GM04504 (cell line): ENCODE measurements around the gene KIAA1614.

Experiments used
- DNase-seq: peaks from one replicate; pipeline ENCODE4 v3.0.0-alpha.2; 2012; ENCODE audit warnings: low read depth

KIAA1614 gene

DNA sequence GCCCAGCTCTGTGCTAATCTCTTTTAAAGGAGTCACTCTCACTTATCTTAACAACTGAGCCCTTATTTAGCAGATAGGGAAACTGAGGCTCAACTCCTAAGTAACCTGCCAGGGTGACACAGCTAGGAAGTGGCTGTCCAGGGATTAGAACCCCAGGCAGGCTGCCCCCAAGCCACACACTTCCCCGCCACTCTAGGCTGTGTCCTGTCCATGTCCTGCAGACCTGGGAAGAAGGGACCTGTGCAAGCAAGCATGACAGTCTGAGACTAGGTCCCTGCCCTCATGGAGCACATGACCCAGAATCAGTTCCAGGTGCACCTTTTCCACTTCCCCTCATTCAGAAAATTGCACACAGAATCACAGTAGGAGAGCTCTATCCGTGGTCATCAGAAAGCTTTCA, 12.2 kb downstream of the KIAA1614 start:
- DNase-seq = no peak

DNA sequence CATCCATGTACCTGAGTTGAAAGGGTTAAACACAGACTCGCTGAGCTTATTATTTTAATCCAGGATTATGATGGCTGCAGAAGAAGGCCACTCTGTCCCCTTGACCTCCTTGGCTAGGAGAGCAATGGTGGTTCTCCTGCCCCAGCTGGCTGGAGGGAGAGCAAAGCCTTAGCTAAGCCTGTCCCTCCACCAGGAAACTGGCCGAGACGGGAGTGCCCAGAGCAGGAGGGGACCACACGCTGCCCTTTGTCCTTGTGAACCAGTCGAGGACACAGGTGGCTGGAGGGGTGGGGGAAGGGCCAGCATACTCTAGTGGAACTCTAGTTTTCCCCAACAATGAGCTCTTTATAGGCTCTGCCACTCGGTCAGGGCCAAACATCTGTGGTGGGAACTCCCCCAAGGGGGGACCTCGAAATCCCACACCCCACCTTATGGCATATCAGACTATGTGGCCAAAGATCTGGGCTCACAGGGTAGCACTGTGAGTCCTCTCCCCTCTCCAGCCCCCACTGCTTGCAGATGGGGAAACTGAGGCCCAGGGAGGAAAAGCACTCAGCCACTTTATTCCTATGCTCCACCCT, 12.9 kb downstream of the KIAA1614 start:
- DNase-seq = no peak

DNA sequence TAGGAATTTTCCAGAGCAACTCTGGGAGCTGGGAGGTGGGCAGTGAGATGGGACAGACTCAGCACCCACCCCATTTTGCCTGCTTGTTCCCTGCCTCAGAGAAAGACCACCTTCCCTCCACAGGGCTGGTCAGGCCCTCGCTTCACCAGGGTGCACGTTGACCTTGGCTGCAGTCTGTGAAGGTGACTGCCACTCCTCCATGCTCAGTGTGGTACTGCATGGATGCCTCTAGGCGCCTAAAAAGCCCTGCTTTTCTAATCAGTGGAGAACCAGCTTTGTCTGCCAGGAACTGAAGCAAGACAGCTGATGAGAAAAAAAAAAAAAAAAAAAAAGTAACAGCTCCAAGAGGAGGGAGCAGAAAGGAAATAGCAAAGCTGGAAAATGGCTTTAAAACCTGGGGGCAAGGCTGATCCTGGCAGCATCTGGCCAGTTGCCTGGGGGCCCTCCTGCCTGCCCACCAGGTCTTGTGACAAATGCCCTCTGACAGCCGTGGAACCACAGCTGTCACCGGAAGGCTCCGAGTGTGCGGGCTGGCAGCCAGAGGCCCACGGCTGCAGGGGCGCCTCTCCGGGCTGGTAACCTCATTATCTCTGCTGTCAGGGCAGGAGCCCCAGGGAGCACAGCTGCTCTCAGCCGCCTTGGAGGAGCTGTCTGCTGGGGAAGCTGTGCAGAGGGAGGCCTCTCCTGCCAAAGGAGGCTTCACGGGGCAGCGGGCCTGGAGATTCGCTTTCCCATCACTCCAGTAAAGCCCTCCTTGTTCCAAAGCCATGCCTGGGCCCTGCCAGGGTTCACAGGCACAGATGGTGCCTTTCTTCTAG, 13.7 kb downstream of the KIAA1614 start:
- no peak for DNase-seq

DNA sequence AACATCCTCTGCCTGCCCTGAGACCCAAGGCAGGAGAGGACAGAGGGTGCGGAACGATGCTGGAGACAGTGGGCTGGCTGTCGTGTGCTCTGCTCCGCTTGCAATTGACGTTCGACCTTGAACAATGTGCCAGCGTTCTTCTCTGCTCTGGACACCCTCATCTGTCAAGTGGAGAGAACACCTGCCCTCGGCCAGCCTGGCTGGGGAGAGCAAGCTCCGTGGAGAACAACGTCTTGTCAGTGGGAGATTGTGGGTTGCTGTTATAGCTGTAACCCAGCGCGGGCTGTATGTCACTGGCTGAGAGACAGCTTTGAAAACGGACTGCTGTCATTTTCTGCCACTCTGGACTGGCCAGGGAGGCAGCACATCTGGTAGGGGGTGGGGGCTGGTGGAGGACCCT, 14.7 kb downstream of the KIAA1614 start:
- no peak for DNase-seq

DNA sequence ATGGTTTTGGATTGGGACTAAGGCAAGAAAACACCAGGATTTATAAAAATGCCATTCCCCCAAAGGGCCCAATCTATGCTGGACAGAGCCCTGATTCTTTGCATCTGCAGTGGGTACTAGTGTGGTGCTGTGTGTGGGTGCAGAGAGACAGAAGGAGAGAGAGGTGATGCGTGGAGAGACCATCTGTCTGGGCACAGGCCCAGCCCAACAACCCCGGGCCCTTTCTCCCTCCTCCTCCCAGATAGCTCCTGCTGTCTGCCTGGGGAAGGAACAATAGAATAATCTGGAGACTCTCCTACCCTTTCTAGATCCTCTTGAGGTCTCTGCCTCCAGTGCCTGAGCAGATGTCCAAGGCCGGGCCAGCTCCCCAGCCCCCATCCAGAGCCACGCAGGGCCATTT, 15.1 kb downstream of the KIAA1614 start:
- no peak for DNase-seq

DNA sequence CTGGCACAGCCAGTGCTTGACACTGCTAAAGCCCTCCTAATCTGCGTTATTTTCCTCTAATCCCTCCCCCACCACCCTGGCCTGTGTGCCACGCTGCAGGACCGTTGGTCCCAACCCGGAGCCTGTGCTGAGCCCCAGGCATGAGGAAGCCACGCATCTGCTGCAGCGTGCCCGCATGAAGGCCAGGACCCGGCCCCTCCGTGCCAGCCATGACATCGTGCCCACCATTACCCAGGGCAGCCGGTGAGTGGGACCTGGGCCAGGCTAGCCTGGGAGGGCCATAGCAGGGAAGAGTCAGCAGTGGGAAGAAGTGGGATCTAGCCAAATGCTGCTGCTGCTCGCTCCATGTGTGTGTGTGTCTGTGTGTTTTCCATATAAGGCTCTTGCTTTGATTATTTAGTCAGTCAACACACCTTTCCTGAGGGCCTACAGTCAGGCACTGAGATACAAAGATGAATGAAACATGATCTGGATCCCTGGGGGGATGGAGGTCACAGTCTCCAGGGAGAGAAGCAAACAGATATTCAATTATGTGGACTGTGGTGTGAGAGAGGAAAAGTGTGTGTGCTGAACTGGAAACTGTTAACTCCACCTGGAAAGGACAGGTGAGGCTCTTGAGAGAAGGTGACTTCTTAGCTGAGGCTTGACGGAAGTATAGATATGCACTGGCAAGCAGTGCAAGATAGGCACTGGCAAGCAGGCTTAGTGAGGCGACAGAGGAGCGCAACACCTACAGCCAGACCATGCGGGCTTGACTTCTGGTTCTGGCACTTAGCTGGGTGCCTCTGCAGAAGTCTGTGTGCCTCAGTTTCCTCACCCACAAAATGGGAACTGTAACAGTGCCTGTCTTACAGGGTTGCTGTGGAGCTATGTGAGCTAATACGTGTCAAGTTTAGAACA, 15.9 kb downstream of the KIAA1614 start:
- no peak for DNase-seq

DNA sequence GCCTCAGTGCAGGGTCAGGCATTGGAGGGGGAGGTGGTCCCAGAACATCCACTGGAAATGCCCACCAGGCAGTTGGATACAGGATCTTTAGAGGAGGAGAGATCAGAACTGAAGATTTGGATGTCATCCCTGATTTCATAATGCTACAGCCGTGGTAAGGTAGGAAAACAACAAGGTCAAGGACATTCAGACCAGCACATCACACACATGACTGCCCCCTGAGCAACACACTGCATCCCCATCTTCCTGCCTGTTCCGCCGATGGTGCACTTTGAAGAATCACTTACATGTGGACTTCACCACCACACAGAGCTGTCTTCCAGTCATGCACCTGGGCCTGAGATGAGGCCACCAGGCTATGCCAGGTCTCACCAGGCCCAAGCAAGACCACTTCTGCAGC, 16.7 kb downstream of the KIAA1614 start:
- no peak for DNase-seq

DNA sequence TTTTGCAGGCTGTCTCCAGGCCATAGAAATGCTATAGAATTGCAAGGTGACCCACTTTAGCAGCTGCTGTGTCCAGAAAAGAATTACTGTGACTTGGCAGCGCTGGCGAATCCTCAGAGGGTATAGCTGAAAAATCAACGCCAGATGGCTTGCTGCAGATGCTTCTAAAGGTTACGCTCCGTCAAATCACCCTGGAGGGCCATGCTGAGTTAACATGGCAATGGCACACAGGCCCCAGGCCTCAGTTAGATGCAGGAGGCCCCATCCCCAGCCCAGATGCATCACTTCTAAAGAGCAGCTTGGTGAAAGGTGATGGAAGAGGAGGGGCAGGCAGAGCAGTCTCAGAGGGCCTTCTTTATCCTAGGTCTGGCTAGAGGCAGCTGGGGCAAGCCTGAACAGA, 18.0 kb downstream of the KIAA1614 start:
- DNase-seq = no peak

DNA sequence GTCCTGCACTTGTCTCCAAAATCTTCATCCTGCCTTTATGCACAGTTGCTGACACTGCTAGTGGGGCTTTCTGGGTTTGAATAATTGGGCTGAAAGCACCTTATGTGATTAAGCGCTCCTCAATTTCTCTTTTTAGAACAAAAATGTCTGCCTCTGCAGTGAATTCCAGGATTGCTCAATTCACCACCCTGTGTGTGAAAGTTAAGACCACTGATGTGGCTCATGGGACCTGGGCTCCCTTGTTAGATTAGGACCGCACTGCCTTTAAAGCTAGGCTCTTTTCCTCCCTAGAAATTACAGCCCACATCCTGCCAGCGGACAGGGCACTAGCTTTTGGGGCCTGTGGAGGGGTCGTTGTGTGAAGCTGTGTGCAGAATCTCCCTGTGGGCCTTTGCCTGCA, 18.8 kb downstream of the KIAA1614 start:
- no peak for DNase-seq

DNA sequence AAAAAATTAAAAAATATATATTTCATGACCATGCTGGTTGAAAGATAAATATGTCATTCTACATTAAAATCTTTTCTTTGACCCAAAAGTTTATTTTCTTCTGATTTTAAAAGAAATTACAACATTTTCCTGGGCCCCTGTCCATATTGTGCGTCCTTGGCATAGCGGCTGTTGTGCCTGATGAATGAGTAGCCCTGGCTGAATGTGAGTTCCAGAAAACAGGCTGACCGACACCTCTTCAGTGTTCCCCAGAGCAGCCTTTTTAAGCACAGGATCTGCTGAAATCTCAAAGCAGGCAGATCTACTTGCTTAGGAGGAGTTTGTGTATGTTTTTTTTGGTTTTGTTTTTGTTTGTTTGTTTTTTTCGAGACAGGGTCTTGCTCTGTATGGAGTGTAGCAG, 19.7 kb downstream of the KIAA1614 start:
- DNase-seq = no peak

DNA sequence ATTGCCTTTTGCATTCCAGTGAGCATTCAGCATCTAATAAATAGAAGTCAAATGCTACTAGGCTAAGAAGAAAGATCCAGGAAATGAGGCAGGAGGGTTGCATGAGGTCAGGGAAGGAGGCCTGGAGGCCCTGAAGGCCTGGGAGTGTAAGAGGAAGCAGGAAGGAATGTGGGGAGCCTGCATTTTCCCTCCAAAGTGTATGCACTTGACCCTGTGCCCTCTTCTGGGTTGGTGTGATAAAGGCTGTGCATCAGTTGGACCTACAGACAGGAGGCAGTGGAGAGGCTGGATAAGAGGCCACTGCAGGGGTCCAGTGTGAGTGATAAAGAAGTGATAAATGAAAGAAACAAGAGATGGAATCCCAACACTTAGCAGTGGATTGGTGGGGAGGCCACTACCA, 20.4 kb downstream of the KIAA1614 start:
- no peak for DNase-seq

DNA sequence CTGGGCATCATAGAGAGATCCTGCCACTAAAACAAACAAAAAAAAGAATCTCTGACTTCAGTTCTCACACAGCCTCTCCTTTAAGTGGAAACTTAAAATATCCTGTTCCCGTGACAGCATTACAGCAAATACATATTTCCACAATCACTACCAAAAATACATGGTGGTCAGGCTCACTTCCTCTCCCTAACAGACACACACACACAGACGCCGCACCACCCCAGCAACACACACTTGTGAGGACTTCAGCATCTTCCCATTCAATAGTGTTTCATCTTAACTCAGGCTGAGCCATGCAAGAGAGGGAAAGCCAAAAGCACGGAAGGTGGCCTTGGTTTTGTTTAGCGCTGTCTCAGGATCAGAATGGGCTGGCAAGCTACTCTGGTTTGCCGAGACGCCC, 21.9 kb downstream of the KIAA1614 start:
- no peak for DNase-seq

DNA sequence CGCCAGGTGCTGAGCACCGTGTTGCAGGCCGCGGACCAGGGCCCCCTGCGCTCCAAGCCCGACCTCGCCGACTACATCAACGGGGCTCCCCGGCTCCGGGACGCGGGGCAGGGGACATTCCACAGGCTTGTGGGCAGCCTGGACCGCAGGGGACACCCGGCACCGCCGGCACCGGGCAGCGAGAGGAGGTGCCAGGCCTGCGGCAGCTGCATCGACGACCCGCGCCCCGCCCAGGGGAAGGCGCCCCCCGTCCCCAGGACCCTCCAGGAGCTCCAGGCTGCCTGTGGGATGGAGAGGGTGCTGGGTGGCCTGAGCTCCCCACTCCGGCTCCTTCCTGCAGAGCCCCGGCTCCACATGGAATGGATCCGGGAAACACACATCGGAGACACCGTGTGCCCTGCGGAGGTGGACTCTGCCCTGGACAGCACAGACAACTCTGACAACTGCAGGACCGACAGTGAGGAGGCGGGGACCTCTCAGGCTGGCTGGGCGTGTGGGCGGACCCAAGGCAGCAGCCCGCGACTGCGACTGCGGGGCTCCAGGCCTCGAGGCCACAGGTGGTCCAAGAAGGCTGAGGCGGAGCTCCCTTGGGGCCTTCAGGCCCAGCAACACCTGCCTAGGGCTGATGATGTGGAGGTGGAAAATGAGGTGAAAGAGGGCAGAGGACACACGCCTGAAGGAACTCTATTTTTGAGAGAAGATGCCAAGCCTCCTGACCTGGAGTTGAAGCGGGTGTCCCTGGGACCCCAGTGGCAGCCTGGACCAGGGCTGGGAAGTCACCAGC, 22.8 kb downstream of the KIAA1614 start:
- no peak for DNase-seq

DNA sequence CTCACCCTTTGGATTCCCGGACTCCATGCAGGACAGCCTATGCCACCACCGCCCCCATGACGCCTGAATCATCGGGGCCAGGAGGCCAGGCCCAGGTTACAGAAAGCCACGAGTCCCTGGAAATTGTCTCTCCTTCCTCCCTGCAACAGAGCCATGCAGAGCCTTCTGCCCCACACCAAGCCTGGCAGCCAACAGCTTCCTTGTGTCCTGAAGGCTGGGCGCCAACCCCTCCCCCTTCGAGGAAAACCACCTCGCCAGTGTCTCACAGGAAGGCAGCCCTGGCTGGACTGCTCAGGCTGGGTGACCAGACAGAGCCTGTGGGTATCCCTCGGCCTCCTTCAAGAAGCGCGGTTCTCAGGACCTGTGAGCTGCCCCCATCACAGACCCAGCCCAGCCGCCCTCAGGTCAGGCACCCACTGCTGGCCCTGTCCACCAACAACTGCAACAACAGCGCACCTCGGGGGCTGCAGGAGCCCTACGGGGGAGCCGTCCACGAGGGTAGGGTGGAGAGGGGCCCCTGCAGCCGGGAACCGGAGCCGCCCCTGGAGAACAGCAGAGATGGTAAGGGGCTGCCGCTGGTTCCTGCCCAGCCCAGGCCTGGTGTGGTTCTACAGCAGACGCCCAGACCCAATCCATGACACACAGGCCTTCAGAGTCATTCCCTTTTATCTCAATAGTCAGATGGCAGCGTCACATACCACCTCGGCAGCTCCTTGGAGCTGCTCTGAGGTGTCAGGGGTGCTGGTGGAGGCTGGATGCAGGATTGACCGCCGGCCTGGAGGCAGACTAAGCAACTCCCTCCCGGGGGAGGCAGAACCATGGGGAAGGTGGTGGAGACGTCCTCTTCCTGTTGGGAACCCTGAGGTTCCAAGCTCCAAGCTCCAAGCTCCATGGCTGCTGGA, 23.7 kb downstream of the KIAA1614 start:
- DNase-seq = no peak

DNA sequence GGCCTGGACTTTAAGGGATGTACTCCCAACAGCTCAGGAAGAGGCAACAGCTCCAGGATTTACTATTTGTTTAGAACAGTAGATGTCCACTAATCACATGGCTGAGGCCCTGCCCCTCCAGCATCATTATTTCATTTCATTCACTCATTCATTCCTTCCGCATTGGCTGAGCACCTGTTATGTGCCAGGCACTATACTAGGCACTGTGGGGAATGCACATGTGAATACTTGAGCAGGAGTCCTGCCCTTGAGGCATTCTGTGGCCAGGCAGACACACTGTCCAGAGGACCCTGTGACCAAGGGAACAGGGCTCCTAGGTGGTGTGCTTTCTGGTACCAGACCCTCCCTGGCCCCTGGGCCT, 24.3 kb downstream of the KIAA1614 start:
- no peak for DNase-seq

DNA sequence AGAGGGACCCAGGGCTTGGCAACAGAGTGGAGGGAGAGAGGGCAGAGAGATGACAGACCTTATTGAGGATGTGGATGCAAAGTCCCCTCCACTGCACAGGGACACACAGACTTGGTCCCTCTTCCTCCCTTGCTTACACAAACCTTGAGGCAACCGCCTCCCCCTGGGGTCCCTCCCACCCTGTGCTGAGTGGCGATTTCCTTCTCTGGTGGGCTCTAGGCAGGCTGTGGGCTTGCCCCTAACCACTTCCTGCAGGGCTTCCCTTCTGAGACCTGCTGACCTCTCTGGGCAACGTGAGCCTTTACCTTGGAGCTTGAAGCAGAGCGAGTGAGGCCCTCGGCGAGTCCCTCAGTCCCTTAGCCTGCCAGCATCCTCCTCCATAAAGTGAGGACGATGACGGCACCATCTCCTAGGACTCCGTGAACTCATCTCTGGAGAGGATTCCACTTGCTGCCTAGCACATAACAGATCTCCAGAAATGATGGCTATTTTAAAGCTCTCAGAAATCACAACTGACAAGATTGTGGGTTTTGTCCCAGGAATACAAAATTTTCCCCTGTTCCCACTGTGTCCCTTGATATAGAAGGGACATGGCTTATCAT, 25.0 kb downstream of the KIAA1614 start:
- DNase-seq = no peak

DNA sequence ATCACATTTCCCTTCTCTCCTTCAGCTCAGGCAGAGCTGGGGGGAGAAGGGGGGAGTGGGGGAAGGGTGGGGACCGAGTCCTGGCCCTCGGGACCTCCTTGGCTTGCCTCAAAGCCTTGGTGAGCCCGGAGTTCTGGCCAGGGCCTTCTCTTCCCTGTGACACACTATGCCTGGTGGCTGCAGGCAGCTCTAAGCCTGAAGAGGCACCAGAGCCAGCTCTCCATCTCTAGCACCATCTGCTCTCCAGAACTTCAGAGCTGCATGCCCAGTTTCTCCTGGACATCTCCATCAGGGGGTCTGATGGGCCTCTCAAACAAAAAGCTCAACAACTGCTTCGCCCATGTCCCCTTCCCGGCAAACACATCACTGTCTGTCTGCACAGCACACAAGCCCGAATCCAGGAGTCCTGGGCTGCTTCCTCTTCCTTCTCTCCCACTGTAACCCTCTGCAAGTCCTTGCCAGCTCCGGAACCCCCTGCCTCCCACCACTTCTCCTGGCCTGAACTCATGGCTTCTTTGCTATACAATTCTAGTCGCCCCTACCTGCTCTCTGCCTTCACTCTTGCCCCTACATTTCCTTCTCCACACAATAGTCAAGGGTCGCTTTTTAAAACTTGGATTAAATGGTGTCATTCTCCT, 26.5 kb downstream of the KIAA1614 start:
- DNase-seq = no peak

DNA sequence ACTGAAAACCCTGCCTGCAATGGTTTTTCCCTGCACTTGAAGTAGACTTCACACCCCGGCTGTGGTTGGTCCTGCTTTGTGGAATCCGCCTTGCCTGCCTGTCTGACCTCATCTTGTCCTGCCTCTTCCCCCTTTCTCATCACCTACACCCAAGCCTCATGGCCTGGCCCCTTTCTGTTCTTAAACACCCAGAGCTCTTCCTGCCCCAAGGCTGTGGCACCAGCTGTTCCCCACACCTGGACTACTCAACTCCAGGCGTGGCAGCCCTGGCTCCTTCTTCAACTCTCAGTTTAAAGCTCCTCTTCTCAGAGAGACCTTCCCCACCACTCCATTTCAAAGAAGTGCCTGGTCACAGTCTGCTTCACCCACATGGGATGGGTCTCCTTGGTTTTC, 27.0 kb downstream of the KIAA1614 start:
- DNase-seq = no peak

DNA sequence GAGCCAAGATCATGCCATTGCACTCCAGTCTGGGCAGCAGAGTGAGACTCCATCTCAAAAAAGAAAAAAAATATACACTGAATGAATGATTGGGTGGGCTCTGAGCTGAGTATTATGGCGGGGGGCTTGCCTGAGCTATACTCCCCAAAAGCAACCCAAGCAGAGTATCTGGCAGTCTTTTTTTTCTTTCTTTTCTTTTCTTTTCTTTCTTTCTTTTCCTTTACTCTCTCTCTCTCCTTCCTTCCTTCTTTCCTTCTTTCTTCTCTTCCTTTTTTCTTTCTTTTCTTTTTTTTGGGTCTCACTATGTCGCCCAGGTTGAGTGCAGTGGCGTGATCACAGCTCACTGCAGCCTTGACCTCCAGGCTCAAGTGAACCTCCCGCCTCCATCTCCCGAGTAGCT, 27.7 kb downstream of the KIAA1614 start:
- no peak for DNase-seq
